ENCODE measurements around the gene LRFN3.
"Not testable (repeated sequence)": the region's sequence is repeated elsewhere in the genome, so short reads cannot be mapped to it uniquely, and the experiment has no call there.

LRFN3 gene

DNA sequence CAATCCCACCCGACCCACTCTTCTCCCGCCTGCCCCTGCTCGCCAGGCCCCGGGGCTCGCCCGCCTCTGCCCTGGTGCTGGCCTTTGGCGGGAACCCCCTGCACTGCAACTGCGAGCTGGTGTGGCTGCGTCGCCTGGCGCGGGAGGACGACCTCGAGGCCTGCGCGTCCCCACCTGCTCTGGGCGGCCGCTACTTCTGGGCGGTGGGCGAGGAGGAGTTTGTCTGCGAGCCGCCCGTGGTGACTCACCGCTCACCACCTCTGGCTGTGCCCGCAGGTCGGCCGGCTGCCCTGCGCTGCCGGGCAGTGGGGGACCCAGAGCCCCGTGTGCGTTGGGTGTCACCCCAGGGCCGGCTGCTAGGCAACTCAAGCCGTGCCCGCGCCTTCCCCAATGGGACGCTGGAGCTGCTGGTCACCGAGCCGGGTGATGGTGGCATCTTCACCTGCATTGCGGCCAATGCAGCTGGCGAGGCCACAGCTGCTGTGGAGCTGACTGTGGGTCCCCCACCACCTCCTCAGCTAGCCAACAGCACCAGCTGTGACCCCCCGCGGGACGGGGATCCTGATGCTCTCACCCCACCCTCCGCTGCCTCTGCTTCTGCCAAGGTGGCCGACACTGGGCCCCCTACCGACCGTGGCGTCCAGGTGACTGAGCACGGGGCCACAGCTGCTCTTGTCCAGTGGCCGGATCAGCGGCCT, 4.1 kb downstream of the LRFN3 start:
- DNase-seq: no peak

GRCh38 chr19:35940839-35941238, 4.7 kb downstream of the LRFN3 start:
- DNase-seq: no peak

GRCh38 chr19:35942235-35942634, 6.1 kb downstream of the LRFN3 start:
- DNase-seq: no peak

DNA sequence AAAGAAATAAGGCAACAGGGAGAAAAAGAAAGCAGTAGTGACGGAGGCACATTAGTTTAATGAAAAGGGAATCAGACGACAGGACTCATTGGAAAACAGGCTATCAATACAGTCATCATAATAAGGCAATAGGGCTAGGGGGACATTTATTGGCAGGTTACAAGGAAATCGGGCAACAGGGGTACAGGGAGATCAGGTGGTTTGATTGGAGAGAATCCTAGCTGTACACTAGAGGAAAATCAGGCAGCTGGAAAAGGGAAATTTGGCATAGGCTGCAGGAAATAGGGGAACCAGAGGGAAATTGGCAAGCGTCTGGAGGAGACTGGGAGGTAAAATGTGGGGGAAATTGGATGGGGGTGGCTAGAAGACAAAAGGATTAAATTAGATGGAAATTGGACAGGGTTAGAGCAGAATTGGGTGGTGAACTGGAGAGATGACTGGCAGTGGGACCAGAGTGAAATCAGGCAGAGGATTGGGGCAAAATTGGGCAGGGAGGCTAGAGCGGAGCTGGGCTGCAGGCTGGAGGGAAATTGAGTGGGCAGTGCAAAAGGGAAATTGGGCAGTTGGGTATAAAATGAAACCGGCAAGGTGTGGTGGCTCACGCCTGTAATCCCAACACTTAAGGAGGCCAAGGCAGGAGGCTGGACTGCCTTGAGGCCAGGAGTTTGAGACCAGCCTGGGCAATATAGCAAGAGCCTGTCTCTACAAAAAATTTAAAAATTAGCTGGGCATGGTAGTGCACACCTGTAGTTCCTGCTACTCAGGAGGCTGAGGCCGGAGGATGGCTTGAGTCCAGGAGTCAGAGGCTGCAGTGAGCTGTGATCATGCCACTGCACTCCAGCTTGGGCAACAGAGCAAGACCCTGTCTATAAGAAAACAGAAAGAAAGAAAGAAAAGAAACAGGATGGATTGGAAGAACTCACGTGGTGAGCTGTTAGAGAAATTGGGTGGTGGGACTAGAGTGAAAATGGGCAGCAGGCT, 7.4 kb downstream of the LRFN3 start:
- DNase-seq: no peak

- DNase-seq: no peak
These were observed 8.4 kb downstream of the LRFN3 start for GRCh38 chr19:35944556-35944955.

DNA sequence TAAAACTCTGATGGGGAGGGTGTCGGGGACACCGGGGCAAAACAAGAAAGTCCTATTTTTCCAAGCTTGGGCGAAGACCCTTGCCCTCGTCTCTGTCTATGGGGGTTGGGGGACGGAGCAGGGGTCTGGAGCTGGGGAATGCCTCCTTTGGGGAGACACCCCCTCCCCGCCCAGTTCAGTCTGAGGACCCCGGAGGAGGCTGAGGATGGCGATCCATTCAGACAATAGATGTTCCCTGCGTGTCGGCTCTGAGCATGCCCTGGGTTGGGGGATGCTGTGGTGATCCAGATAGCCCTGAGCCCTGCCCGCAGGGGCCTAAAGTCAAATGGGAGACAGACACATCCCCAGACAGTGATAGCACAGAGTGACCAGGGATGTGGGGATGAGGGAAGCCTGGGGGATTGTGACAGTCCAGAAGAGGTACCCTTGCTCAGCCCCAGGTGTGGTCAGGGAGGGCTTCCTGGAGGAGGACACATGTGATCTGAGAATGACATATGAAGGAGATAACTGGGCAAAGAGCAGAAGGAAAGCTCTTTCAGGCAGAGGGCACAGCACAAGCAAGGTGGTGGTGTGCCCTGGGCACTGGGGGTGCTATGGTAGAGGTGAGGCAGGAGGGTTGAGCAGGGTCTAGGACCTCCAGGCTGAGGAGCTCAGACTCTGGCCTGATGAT, 9.1 kb downstream of the LRFN3 start:
- DNase-seq: no peak

DNA sequence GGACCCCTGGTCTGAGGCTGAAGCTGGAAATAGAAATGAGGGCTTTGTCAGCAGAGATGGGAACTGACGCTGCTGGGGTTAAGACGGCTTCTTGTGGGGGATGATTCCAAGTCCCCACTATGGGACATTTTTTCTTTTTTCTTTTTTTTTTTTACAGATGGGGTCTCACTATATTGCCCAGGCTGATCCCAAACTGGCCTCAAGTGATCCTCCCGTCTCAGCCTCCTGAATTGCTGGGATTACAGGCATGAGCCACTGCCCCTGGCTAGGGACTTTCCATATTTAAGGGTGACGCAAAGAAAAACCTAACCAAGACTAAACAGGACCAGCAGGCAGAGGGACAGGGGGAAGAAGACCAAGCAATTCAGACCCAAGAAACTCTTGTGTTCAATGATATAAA, 10.0 kb downstream of the LRFN3 start:
- DNase-seq: no peak

DNA sequence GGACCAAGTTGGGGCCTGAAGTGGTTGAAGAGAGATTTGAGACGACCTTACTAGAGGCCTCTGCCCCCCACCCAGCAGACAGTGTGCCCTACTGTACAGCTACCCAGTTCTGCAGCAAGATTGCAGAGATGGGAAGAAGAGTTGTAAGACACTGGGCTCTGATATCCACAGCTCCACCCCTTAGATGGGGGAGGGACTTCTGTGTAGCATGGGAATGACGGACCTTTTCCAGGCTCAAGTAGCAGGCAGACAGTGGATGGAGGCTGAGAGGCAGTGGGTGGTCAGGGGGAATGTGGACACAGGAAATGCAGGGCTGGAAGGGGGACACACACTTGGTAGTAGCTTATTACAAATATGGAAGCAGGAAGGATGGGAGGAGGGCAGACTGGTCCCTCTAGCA, 13.0 kb downstream of the LRFN3 start:
- no peak for DNase-seq

DNA sequence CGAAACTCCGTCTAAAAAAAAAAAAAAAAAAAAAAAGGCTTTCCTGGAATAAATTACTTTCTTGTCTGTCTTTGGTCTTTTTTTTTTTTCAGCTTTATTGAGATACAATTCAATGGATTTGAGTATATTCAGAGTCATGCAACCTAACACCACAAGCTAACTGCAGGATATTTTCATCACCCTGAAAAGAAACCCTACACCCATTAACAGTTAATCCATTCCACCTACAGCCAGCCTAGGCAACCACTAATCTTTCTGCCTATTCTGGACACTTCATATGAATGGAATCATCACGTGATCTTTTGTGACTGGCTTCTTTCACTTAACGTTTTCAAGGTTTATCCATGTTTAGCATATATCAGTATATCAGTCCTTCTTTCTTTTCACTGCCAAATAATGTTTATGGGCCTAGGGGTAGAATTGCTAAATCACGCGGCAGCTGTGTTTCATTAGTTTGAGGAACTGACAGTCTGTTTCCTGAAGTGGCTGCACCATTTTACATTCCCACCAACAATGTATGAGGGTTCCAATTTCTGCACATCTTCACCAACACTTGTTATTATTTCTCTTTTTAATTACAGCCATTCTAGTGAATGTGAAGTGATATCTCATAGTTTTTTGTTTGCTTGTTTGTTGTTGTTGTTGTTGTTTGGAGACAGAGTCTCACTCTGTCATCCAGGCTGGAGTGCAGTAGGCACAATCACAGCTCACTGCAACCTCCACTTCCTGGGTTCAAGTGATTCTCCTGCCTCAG, 19.9 kb downstream of the LRFN3 start:
- no peak for DNase-seq

DNA sequence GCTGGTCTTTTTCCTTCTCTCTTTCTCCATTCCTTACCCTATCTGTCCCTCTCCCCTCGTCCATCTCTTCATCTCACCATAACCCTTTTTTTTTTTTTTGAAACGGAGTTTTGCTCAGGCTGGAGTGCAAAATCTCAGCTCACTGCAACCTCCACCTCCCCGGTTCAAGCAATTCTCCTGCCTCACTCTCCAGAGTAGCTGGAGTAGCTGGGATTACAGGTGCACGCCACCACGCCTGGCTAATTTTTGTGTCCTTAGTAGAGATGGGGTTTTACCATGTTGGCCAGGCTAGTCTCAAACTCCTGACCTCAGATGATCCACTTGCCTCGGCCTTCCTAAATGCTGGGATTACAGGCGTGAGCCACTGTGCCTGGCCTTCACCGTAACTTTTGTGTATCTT, 21.2 kb downstream of the LRFN3 start:
- not testable (repeated sequence) for DNase-seq

GRCh38 chr19:35958660-35959039, 22.5 kb downstream of the LRFN3 start:
- DNase-seq: no peak

GRCh38 chr19:35959040-35959967, 23.1 kb downstream of the LRFN3 start:
- DNase-seq: peak; percentile 24

GRCh38 chr19:35959968-35960320, 23.8 kb downstream of the LRFN3 start:
- DNase-seq: no peak

DNA sequence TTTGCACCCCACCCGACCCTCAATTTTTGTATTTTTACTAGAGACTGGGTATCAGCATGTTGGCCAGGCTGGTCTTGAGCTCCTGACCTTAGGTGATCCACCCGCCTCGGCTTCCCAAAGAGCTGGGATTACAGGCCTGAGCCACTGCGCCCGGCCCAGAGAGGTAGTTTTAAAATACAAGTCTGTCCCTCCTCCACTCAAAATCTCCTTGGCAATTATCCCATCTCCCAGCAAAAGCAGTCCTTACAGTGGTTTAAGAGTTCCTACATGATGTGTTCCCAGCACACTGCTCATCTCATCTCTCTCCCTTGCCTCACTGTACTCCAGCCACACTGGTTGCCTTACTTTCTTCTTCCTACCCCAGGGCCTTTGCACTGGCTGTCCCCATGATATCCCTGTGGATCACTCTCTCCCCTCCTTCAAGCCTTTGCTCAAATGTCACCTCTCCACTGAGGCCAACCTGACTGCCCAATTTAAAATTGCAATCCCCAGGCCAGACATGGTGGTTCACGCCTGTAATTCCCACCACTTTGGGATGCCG, 24.3 kb downstream of the LRFN3 start:
- no peak for DNase-seq

DNA sequence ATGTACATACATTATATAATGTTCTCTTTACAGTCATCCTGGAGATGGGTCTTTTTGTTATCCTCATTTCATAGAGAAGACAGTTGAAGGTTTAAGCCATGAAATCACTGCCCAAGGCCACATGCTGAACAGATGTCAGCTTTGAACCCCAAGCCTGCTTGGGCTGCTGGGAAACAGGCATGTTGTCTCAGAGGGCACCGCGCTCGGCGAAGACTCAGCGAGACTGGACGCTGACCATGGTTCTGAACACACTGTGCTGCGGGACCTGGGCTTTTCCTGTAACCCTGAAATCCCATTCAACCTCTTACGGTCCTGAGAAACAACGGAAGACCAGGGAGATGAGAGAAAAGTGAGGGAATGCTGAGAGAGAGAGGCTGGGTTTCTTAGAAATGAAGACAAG, 27.3 kb downstream of the LRFN3 start:
- peak; percentile 78 for DNase-seq

DNA sequence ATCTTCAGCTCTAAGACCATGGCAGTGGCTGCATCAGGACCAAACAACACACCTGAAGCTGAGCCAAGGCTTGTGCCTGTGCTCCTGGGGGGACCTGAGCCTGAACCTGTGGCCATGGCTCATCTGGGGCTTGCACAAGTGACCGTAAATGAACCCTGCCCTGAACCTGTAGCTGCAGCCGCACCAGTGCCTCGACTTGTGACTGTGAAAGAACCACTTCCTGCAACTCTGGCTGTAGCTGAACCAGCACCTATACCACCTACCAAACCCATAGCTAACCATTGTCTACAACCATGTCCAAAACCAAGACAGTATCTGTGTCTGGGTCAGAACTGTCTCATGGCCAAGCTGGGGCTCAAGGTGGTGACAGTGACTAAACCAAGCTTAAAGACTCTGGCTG, 30.6 kb downstream of the LRFN3 start:
- DNase-seq: no peak

GRCh38 chr19:35973487-35973886, 37.3 kb downstream of the LRFN3 start:
- no peak for DNase-seq

GRCh38 chr19:35975608-35976214, 39.5 kb downstream of the LRFN3 start:
- peak; percentile 76 for DNase-seq

DNA sequence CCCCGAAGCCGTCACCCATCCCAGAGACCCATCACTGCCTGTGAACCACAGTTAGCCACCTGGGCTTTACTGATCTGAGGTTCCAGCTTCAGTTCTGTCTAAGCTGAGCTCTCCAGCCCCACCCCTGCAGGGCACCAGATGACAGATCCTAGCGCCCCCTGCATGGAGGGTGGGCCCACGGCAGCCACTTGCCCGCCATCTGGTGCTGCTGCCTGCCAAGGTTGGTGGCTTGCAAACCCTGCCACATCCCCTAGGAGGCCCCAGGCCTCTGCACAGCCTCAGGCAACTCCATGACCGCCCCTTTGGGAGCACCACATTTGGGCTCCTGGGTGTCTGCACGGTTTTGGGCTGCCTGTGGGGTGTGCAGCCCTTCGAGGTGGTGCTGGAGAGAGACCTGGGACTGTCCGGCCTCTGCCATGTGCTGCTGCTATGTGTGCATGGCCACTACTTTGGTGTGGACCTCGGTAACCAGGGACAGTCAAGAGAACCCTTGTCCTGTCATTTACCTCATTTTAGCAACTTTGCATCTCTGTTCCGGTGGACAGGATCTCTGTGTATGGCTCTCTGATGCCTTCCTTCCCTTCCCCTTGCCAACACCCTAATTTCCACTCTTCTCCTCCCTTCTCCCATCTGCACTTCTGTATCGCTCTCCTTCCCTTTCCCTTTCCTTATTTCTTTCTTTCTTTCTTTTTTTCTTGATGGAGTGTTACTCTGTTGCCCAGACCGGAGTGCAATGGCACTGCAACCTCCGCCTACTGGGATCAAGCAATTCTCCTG, 41.5 kb downstream of the LRFN3 start:
- DNase-seq: peak; percentile 80

DNA sequence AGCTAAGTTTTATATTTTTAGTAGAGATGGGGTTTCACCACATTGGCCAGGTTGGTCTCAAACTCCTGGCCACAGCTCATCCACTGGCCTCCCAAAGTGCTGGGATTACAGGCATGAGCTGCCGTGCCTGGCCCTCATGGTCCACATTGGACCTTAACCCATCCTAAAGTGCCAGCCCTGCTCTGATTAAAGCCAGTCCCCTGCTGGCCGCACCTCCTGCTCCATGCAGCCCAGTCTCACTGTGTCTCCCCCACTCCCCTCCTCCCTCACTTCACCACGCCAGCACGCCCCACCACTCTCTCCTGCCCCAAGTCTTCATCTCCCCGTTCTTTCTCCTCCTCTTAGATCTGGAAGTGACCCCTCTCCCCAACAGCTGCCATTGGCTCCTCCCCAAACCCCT, 42.1 kb downstream of the LRFN3 start:
- DNase-seq: no peak

Data from hematopoietic multipotent progenitor cell treated with erythropoietin and hydrocortisone succinate and interleukin-3 and kit ligand, for 6 days (in vitro differentiated cells).